Right renal pelvis (tissue), 4 donors: ENCODE results near the gene HPS6. TPM values are rescaled to one million over a fixed set of nuclear protein-coding genes. Genes with fewer than 3 reads are reported as not detected.
"Not testable (repeated sequence)": the region's sequence is repeated elsewhere in the genome, so short reads cannot be mapped to it uniquely, and the experiment has no call there.

Source experiments
- DNase-seq, 4 donors: peaks; one replicate each; pipeline ENCODE4 v3.0.0-alpha.2; 2013; ENCODE audit warnings: low read depth in 4 of 4, low spot score in 3 of 4, missing footprints in 1 of 4
- polyA plus RNA-seq, 4 donors: library from polyadenylated mRNA; unstranded; fragments of 120-200 nt; gene quantifications; one replicate each; pipeline ENCODE4 v1.2.1, GENCODE V29; 2013; ENCODE audit not compliant: insufficient read length in 4 of 4

Gene HPS6
- 10 to 100 TPM; 11.1 to 15.6 (median 12.9) TPM for polyA plus RNA-seq

DNA sequence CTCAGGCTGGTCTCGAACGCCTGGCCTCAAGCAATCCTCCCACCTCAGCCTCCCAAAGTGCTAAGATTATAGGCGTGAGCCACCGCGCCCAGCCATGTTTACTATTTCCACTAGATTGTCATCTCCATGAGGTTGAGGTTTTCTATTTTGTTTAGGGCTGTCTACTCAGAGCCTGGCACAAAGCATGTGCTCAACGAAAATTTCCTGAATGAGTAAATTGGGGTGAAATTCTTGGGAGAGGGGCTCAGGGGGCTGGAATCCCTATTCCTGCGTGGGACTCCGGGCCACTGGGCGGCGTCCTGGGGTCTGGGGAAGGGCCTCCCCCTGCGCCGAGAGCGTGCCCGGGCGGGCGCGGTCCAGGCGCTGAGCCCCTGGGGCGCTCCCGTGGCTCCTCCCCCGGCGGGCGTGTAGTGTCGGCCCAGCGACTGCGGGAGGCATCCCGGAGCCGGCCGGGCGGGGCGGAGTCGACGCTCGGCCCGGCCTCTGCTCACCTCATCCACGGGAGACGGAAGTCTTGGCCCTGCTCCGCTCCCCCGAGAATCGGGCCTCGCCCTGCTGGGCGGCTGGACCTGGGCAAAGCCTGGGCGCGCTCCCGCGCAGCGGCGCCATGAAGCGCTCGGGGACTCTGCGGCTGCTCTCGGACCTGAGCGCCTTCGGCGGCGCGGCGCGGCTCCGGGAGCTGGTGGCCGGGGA is at the start of gene HPS6:
Gene HPS6 (plus strand): TSS at position 482 of the 693 bp plus-strand sequence. CDS start 126 bp downstream, at position 608.
- peak; percentile 71 to 77 (median 74) for DNase-seq

DNA sequence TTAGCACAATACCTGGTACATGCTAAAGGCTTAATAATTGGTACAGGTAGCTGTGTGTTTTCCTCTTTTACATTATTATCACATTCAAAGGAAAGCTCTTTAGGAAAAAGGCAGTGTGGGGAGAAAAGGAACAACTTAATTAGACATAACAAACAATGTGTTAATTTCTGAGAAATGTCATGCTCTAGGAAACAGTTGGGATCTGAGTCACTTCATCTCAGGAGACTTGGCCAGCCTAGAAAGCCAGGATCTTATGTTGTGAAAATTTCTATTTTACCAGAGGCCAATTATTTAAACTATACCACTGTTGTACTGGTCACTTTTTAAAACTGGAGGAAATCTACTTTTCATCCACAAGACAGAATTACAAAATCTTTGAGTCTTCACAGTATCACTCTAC is 48.7 kb upstream of the HPS6 start:
- no peak for DNase-seq

- DNase-seq = no peak
Measured at GRCh38 chr10:102017295-102017694, 47.9 kb upstream of the HPS6 start.

DNA sequence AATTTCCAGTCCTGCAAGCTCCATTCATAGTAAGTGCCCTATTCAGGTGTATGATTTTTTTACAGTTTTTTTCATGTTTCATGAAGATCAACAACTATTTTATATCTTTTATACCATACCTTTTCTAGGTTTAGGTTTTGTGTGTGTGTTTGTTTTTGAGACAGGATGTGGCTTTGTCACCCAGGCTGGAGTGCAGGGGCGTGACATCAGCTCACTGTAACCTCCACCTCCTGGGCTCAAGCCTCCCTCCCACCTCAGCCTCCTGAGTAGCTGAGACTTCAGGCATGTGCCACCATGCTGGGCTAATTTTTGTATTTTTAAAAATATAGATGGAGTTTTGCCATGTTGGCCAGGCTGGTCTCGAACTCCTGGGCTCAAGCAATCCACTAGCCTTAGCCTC is 44.2 kb upstream of the HPS6 start:
- no peak for DNase-seq

GRCh38 chr10:102024799-102025198 is 40.4 kb upstream of the HPS6 start:
- DNase-seq = no peak

- DNase-seq = no peak
Measured at GRCh38 chr10:102027261-102027660, 37.9 kb upstream of the HPS6 start.

GRCh38 chr10:102033787-102034186 is 31.4 kb upstream of the HPS6 start:
- DNase-seq = no peak

GRCh38 chr10:102035807-102036206 is 29.3 kb upstream of the HPS6 start:
- DNase-seq = not testable (repeated sequence)

- no peak for DNase-seq
Measured at GRCh38 chr10:102038410-102038809, 26.7 kb upstream of the HPS6 start.

- DNase-seq = no peak
Measured at GRCh38 chr10:102040305-102041050, 24.7 kb upstream of the HPS6 start.

GRCh38 chr10:102045292-102045691 is 19.9 kb upstream of the HPS6 start:
- no peak for DNase-seq

GRCh38 chr10:102046095-102046494 is 19.1 kb upstream of the HPS6 start:
- no peak for DNase-seq

- not testable (repeated sequence) for DNase-seq
Measured at GRCh38 chr10:102054881-102055646, 10.1 kb upstream of the HPS6 start.

DNA sequence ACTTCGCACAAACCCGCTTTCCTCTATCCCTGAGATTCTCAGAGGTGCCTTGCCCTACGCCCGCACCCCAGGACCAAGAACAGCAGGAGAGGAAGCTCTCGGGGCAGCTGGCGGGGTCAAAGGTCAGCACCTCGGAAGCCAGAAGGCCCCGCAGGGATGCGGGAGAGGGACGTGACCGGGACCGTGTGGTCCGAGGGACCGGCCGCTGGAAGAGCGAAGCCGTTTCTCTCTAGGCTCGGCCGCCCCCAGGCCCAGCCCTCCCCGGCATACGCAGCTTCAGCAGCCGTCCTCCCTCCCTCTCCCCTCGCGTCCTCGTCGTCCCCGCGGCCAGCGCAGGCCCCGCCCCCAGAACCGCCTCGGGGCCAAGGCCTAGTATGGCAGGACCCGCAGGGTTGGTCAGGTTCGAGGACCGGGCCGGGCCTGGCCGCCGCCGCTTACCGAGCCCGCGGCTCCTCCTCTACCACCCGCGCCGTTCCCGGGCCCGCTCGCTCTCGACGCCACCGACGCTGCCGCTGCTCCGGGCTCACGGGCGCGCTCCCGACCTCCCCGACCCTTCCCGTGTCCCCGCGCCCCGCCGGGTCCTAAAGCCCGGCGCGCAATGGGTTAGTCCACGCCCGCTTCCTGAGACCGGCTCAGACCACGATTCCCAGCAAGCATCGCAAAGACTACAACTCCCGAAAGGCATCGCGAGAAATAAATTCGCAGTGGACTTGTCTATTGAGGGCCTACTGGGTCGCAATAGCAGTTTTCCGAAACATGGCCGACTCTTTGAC is 9.3 kb upstream of the HPS6 start, which contains the start of gene ARMH3:
Gene ARMH3 (minus strand): TSS at position 527 of the 773 bp plus-strand sequence. CDS start 16,059 bp downstream, outside the sequence.
- DNase-seq = peak; percentile 83 to 96 (median 91)

GRCh38 chr10:102059987-102060386 is 5.2 kb upstream of the HPS6 start:
- DNase-seq = no peak

DNA sequence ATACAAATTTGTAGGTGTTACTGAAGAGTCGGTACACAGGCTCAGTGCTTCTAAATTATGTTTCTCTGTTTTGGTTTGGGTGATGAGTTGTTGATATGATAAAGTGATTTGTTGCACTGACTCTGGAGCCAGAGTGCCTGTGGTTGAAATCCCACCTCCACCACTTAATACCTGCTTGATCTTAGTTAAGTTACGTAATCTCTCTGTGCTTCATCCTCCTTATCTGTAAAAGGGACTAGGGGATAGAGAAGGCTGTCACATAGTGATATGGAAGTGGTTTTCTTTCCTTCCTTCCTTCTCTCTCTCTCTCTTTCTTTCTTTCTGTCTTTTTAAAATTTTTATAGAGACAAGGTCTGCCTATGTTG is 664 bp upstream of the HPS6 start:
- no peak for DNase-seq

- DNase-seq = peak in 1 of 4 donors; percentile 16
Measured at GRCh38 chr10:102065561-102066398, 631 bp downstream of the HPS6 start.

DNA sequence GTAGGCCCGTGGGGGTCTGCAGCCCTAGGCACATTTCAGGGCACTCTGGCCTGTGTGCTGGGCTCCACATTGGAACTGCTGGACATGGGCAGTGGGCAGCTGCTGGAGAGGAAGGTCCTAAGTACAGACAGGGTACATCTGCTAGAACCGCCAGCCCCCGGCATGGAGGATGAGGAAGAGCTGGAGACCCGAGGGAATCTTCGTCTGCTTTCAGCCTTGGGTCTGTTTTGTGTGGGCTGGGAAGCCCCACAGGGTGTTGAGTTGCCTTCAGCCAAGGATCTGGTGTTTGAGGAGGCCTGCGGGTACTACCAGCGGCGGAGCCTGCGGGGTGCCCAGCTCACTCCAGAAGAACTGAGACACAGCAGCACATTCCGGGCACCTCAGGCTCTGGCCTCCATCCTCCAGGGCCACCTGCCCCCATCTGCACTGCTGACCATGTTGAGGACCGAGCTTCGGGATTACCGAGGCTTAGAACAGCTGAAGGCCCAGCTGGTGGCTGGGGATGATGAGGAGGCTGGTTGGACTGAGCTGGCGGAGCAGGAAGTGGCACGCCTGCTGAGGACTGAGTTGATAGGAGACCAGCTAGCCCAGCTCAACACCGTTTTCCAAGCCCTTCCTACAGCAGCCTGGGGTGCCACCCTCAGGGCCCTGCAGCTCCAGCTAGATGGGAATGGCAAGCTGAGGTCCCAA is 1.4 kb downstream of the HPS6 start:
- DNase-seq = no peak
